ENCODE measurements around the gene ABCC2.
"Not testable (repeated sequence)": the region's sequence is repeated elsewhere in the genome, so short reads cannot be mapped to it uniquely, and the experiment has no call there.

ABCC2 gene

DNA sequence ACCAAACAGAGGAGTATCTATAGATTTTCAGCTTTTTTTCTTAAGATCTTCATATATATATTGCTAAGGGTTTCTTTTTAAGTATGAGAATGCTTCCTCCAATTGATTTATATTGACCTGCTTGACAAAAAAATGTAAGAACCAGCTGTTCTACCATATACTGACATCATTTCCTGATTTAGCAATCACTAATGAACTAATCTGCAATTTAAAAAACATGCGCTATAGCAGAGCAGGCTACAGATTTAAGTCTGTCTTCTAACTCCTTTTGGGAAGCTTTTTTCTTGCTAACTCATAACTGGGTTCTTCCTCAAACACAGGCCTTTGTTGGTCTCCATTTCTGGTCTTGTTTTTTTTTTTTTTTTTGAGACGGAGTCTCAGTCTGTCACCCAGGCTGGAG, 33.2 kb downstream of the ABCC2 start:
- DNase-seq (ENCODE audit: low read depth), result no peak
- TF ChIP-seq, protein P1, sequence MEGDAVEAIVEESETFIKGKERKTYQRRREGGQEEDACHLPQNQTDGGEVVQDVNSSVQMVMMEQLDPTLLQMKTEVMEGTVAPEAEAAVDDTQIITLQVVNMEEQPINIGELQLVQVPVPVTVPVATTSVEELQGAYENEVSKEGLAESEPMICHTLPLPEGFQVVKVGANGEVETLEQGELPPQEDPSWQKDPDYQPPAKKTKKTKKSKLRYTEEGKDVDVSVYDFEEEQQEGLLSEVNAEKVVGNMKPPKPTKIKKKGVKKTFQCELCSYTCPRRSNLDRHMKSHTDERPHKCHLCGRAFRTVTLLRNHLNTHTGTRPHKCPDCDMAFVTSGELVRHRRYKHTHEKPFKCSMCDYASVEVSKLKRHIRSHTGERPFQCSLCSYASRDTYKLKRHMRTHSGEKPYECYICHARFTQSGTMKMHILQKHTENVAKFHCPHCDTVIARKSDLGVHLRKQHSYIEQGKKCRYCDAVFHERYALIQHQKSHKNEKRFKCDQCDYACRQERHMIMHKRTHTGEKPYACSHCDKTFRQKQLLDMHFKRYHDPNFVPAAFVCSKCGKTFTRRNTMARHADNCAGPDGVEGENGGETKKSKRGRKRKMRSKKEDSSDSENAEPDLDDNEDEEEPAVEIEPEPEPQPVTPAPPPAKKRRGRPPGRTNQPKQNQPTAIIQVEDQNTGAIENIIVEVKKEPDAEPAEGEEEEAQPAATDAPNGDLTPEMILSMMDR (IDR thresholded peaks at IDR 0.05; ENCODE audit: control insufficient read depth, extremely low read depth, insufficient read depth), result no peak
- H3K4me3 ChIP-seq (ENCODE audit: low read depth, low read length), result no peak overlapping the region

DNA sequence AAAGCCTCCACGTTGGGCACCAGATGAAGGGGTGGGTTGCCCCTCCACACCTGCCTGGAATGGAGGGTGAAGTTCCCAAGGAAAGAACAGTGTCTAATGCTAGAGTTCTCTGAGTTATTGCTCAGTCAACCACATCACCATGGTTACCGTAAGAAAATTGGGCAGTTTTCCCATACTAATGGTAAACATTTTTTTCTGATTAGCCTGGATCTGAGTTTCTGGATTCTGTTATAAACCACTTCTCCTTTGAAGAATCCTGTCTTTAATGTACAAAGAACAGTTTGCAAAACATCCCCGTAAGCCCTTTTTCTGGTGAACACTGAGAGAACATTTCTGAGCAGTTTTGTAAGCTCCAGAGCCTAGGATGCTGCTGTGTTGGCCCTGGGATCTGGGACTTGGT, 45.5 kb downstream of the ABCC2 start:
- H3K4me3 ChIP-seq (ENCODE audit: low read depth, low read length), result no peak overlapping the region
- no peak for DNase-seq (ENCODE audit: low read depth)
- TF ChIP-seq, protein P1 (IDR thresholded peaks at IDR 0.05; ENCODE audit: control insufficient read depth, extremely low read depth, insufficient read depth), result no peak

DNA sequence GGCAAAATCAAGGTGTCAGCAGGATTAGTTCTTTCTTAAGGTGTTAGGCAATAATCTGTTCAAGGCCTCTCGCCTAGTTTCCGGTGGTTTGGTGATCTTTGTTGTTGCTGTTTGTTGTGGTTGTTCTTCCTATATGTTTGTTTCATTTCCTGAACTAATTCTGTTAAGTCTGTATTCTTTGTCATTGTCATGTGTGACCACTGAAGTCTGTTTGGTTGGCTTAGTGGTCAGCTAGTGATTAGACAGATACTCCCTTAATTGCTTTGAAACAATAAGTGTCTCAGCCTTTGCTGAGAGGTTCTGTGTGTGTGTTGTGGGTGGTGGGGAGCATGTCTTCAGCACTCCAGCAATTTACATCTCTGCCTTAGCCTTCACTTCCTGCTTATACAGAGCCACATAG, 46.0 kb downstream of the ABCC2 start:
- TF ChIP-seq, protein P1 (IDR thresholded peaks at IDR 0.05; ENCODE audit: control insufficient read depth, extremely low read depth, insufficient read depth), result no peak
- no peak for DNase-seq (ENCODE audit: low read depth)
- no peak overlapping the region for H3K4me3 ChIP-seq (ENCODE audit: low read depth, low read length)

DNA sequence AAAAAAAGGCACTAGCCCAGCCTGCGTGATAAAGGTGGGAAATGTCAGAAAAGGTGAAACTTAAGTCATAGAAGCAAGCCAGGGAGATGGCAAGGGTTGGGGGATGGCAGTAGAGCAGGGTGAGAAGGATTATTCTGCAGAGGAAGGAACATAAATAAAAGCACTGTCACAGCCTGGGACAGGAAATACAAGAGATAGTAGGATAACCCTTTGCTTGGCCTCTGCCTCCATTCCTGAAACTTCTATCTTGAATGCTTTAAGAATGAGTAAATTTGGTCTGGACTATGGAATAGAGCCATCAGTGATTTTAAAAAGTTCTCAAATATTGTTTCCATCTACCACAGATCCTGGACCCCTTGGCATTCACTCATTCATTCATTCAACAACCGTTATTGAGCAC, 50.0 kb downstream of the ABCC2 start:
- DNase-seq (ENCODE audit: low read depth), result no peak
- H3K4me3 ChIP-seq (ENCODE audit: low read depth, low read length), result no peak overlapping the region
- TF ChIP-seq, protein P1 (IDR thresholded peaks at IDR 0.05; ENCODE audit: control insufficient read depth, extremely low read depth, insufficient read depth), result no peak

DNA sequence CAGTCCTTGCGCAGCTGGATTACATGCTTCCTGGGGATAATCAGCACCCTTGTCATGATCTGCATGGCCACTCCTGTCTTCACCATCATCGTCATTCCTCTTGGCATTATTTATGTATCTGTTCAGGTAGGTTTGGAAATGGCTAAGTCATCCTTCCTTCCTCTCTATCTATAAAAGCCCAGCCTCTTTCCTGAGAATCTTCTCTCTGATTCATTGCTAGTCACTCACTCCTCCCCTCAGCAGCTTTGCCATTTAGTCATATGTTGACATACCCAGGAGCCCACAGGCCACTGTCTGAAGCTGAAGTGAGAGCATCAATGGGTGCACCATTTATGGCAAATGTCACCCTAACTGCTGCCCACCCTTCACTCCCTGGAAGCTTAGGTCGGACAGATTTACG, 52.0 kb downstream of the ABCC2 start:
- DNase-seq (ENCODE audit: low read depth), result no peak
- H3K4me3 ChIP-seq (ENCODE audit: low read depth, low read length), result no peak overlapping the region
- TF ChIP-seq, protein P1 (IDR thresholded peaks at IDR 0.05; ENCODE audit: control insufficient read depth, extremely low read depth, insufficient read depth), result no peak

DNA sequence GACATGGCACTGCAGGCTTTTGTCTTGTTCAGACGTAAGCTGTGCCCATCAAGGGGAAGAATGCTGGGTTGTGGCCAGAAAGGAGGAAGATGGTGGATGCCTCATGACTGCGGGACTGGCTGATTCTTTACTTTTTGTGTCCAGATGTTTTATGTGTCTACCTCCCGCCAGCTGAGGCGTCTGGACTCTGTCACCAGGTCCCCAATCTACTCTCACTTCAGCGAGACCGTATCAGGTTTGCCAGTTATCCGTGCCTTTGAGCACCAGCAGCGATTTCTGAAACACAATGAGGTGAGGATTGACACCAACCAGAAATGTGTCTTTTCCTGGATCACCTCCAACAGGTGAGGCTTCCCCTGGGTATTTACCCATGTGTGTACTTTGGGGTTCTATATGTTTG, 53.5 kb downstream of the ABCC2 start:
- no peak overlapping the region for H3K4me3 ChIP-seq (ENCODE audit: low read depth, low read length)
- no peak for DNase-seq (ENCODE audit: low read depth)
- TF ChIP-seq, protein P1 (IDR thresholded peaks at IDR 0.05; ENCODE audit: control insufficient read depth, extremely low read depth, insufficient read depth), result no peak

DNA sequence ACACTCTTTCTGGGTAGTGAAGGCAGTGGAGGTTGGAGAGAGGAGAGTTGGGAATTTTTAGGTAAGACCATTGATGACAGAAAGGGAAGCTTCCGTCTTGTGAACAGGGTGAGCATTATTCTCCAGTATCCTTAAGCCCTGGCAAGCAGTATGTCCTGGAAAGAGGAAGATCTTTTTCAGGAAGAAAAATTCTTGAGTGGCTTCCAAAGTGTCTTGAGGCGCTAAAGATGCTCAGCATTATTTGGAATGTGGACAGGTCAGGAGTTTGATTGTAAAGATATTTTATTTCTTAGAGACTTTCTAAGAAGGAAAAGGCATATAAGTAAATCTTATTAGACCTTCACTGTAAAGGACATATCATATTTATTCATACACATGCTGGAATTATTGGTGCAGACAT, 54.3 kb downstream of the ABCC2 start:
- TF ChIP-seq, protein P1 (IDR thresholded peaks at IDR 0.05; ENCODE audit: control insufficient read depth, extremely low read depth, insufficient read depth), result no peak

DNA sequence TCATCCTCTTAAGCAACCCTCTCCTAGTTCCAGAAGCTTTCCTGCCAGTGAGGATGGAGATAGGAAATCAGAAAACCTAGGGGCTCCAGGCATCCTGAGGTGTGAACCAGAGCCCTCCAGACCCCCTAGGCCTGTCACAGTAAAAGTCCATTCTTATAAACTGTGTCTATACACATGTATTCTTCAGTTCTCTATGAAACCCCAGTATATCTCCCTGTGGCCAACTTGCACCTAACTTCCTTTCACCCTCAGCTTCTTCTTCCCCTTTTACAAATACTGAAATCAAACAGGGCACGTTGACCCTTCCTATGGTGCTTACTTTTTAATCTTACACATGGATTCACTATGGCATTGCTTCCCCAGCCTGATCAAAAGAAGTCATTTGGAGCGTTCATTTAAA, 58.4 kb downstream of the ABCC2 start:
- H3K4me3 ChIP-seq (ENCODE audit: low read depth, low read length); DNase-seq (ENCODE audit: low read depth): not testable (repeated sequence)

More for the DNA sequence above, 54.3 kb downstream of the ABCC2 start:
- DNase-seq (ENCODE audit: low read depth), result no peak
- no peak overlapping the region for H3K4me3 ChIP-seq (ENCODE audit: low read depth, low read length)
